GM18873 (cell line): ENCODE results near the gene CIAO3.

Experiments
- ATAC-seq: cut with Tn5 transposase; IDR thresholded peaks from one replicate; pipeline ENCODE4 v1.9.1; 2021; ENCODE audit warnings: mild to moderate bottlenecking, moderate library complexity, moderate number of reproducible peaks; ENCODE audit not compliant: unreplicated experiment, low FRiP score

The CIAO3 gene

GRCh38 chr16:682493-683395 lies 58.1 kb downstream of the CIAO3 start:
- no peak for ATAC-seq

GRCh38 chr16:681746-682427 lies 58.9 kb downstream of the CIAO3 start:
- no peak for ATAC-seq

GRCh38 chr16:680967-681745 lies 59.6 kb downstream of the CIAO3 start:
- ATAC-seq: no peak

- no peak for ATAC-seq
These were observed 60.2 kb downstream of the CIAO3 start for GRCh38 chr16:680625-680945.

GRCh38 chr16:679814-680624 lies 60.8 kb downstream of the CIAO3 start, which contains the start of gene STUB1:
Gene STUB1 (plus strand): TSS chr16:680410. CDS start chr16:680526, 116 bp downstream.
- ATAC-seq: no peak
